ENCODE measurements around the gene C16orf96. TPM values are rescaled to one million over a fixed set of nuclear protein-coding genes. Genes with fewer than 3 reads are reported as not detected.

The C16orf96 gene
- total RNA-seq, 2 donors from 2014 or later: not detected

Other genes starting within 250 kb of the C16orf96 start
- under 1 TPM; 0.31 to 0.43 TPM for gene GLIS2, start 240.3 kb upstream of the C16orf96 start, total RNA-seq
- 100 to 1,000 TPM in 1 of 2 donors, 10 to 100 TPM in 1; 59.0 to 114 TPM for gene PAM16, start 205.0 kb upstream of the C16orf96 start, total RNA-seq
- gene VASN, start 184.5 kb upstream of the C16orf96 start, total RNA-seq: under 1 TPM in 1 of 2 donors, not detected in 1; 0.33 TPM
- gene CORO7, start 139.7 kb upstream of the C16orf96 start, total RNA-seq: 100 to 1,000 TPM; 140 to 166 TPM
- gene DNAJA3, start 130.5 kb upstream of the C16orf96 start, total RNA-seq: 10 to 100 TPM; 55.0 to 99.8 TPM
- 10 to 100 TPM; 40.7 to 80.9 TPM for gene NMRAL1, start 81.7 kb upstream of the C16orf96 start, total RNA-seq
- gene HMOX2, start 79.9 kb upstream of the C16orf96 start, total RNA-seq: 100 to 1,000 TPM in 1 of 2 donors, 10 to 100 TPM in 1; 99.5 to 102 TPM
- 10 to 100 TPM; 24.5 to 28.2 TPM for gene CDIP1, start 17.6 kb upstream of the C16orf96 start, total RNA-seq
- 10 to 100 TPM; 17.4 to 27.9 TPM for gene UBALD1, start 58.5 kb downstream of the C16orf96 start, total RNA-seq
- 100 to 1,000 TPM in 1 of 2 donors, 10 to 100 TPM in 1; 86.9 to 105 TPM for gene MGRN1, start 68.5 kb downstream of the C16orf96 start, total RNA-seq
- 10 to 100 TPM; 37.3 to 57.0 TPM for gene NUDT16L1, start 137.2 kb downstream of the C16orf96 start, total RNA-seq
- 10 to 100 TPM; 19.0 to 39.1 TPM for gene ANKS3, start 177.9 kb downstream of the C16orf96 start, total RNA-seq
- under 1 TPM in 1 of 2 donors, not detected in 1; 0.53 TPM for gene DNAAF8, start 178.2 kb downstream of the C16orf96 start, total RNA-seq
- gene ZNF500, start 210.8 kb downstream of the C16orf96 start, total RNA-seq: 10 to 100 TPM; 12.2 to 20.9 TPM
- not detected for gene SEPTIN12, start 232.0 kb downstream of the C16orf96 start, total RNA-seq
- gene SMIM22, start 239.0 kb downstream of the C16orf96 start, total RNA-seq: not detected
- 1 to 10 TPM; 3.8 to 7.1 TPM for gene ROGDI, start 246.3 kb downstream of the C16orf96 start, total RNA-seq